ENCODE measurements around the gene DDX42.

The DDX42 gene

GRCh38 chr17:63762161-63763078 lies 11.6 kb upstream of the DDX42 start:
- ChIA-PET POLR2A (interaction anchor here (1.6 kb wide), 1 partner anchor 11 kb away, joined by 5 read pairs; the partner anchor contains the start of gene CCDC47), CTCF (interaction anchor here (1.0 to 1.3 kb wide), 2 partner anchors 11 to 12 kb away, joined by 3 read pairs; partner anchors contain the start of gene CCDC47)
- no peak overlapping the region for H3K4me3 ChIP-seq (ENCODE audit: low read depth, low read length)
- TF ChIP-seq CTCF (IDR thresholded peaks at IDR 0.05; ENCODE audit: insufficient read depth, low read length, missing control alignments) = no peak
- DNase-seq (ENCODE audit: low read depth, low spot score) = no peak

GRCh38 chr17:63764716-63765115 lies 9.3 kb upstream of the DDX42 start:
- DNase-seq (ENCODE audit: low read depth, low spot score) = no peak
- ChIA-PET POLR2A (interaction anchor here (1.7 kb wide), 1 partner anchor 9 kb away, joined by 6 read pairs; the partner anchor contains the start of genes CCDC47 and DDX42), CTCF (interaction anchor here (0.6 to 1.4 kb wide), 2 partner anchors 15 to 18 kb away, joined by 3 to 4 read pairs; no protein-coding TSS in a partner anchor)
- TF ChIP-seq CTCF (IDR thresholded peaks at IDR 0.05; ENCODE audit: insufficient read depth, low read length, missing control alignments) = no peak
- H3K4me3 ChIP-seq (ENCODE audit: low read depth, low read length) = no peak overlapping the region

- CTCF ChIA-PET = interaction anchor here (1.3 to 1.5 kb wide), 2 partner anchors 9 to 11 kb away, joined by 3 to 4 read pairs; no protein-coding TSS in a partner anchor
- POLR2A ChIA-PET = interaction anchor here (1.0 kb wide), 1 partner anchor 61 kb away, joined by 5 read pairs; the partner anchor contains the start of genes FTSJ3 and PSMC5
- no peak for DNase-seq (ENCODE audit: low read depth, low spot score)
- TF ChIP-seq CTCF (IDR thresholded peaks at IDR 0.05; ENCODE audit: insufficient read depth, low read length, missing control alignments) = no peak
- H3K4me3 ChIP-seq (ENCODE audit: low read depth, low read length) = no peak overlapping the region
Observed at GRCh38 chr17:63766754-63767153, 7.2 kb upstream of the DDX42 start.

GRCh38 chr17:63768433-63768832 lies 5.5 kb upstream of the DDX42 start:
- H3K4me3 ChIP-seq (ENCODE audit: low read depth, low read length) = no peak overlapping the region
- ChIA-PET POLR2A (no interaction called here), CTCF (no interaction called here)
- no peak for TF ChIP-seq CTCF (IDR thresholded peaks at IDR 0.05; ENCODE audit: insufficient read depth, low read length, missing control alignments)
- no peak for DNase-seq (ENCODE audit: low read depth, low spot score)

- H3K4me3 ChIP-seq (ENCODE audit: low read depth, low read length) = peak overlapping the region; percentile 92
- no peak for TF ChIP-seq CTCF (IDR thresholded peaks at IDR 0.05; ENCODE audit: insufficient read depth, low read length, missing control alignments)
- DNase-seq (ENCODE audit: low read depth, low spot score) = peak; percentile 4
- POLR2A ChIA-PET = interaction anchor here (1.2 to 1.5 kb wide), 7 partner anchors 8 to 71 kb away, joined by 3 to 10 read pairs (median 5); partner anchors contain the start of gene PSMC5
- CTCF ChIA-PET = interaction anchor here (1.0 kb wide), 1 partner anchor 11 kb away, joined by 3 read pairs; no protein-coding TSS in a partner anchor
Observed at GRCh38 chr17:63772801-63773271, 1.1 kb upstream of the DDX42 start.
